ENCODE measurements around the gene PLPPR5. TPM values are rescaled to one million over a fixed set of nuclear protein-coding genes. Genes with fewer than 3 reads are reported as not detected.

PLPPR5 gene
- total and polyA plus RNA-seq, 3 donors from 2014 or later, result 4.5 to 7.8 (median 4.8) TPM

DNA sequence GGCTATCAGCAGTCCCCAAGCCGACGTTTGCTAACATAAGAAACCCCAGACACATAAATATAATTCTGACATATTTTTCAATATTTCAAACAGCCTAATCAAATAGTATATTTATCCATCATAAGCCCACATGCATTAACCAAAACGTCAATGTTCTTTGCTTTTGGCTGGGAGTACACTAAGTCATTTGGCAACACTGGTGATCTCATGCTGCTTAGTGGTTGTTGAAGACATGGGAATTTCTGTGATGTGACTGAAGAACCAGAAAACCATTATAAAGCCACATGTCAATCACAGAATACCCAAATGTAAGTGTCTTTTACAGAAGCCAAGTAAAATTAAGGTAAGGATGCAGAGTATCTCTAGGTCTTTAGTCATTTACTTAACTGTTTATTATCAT lies 57.6 kb downstream of the PLPPR5 start:
- Histone ChIP-seq H3K9me3 (no peaks in the 10 kb centered on the region), H3K27me3 (no peaks in the 10 kb centered on the region), H3K4me1 (no peaks in the 10 kb centered on the region), H3K4me3 (no peak overlapping the region), H3K36me3 (ENCODE audit: low read depth, missing control alignments) (no peaks in the 10 kb centered on the region), H3K27ac (no peak overlapping the region)
- WGBS, 2 donors, result 71 to 73% methylated on average over 3 of the region's 3 CpGs
- intact Hi-C loops (cut with DNase I; ENCODE audit: low total_unique reads), result no loop called here
- TF ChIP-seq, protein P1, sequence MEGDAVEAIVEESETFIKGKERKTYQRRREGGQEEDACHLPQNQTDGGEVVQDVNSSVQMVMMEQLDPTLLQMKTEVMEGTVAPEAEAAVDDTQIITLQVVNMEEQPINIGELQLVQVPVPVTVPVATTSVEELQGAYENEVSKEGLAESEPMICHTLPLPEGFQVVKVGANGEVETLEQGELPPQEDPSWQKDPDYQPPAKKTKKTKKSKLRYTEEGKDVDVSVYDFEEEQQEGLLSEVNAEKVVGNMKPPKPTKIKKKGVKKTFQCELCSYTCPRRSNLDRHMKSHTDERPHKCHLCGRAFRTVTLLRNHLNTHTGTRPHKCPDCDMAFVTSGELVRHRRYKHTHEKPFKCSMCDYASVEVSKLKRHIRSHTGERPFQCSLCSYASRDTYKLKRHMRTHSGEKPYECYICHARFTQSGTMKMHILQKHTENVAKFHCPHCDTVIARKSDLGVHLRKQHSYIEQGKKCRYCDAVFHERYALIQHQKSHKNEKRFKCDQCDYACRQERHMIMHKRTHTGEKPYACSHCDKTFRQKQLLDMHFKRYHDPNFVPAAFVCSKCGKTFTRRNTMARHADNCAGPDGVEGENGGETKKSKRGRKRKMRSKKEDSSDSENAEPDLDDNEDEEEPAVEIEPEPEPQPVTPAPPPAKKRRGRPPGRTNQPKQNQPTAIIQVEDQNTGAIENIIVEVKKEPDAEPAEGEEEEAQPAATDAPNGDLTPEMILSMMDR (IDR thresholded peaks at IDR 0.05), result no peak
- TF ChIP-seq POLR2A (IDR thresholded peaks at IDR 0.05), result no peak
- DNase-seq, result no peak

DNA sequence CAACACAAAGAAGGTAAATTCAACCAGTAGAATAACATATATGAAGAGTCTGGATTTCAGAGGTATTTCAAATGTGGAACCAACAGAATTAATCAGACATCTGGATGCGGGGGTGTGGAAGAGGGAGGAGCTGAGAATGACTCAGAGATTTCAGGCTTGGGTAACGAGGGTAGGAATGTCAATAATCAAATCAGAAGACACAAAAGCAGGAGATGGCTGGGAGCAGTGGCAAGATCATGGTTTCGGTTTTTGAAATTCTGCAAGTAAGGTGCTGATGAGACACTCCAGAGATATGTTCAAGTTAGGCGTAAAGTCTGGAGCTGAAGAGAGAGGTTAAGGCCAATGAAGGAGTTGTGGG lies 64.0 kb downstream of the PLPPR5 start:
- Histone ChIP-seq H3K4me1 (no peaks in the 10 kb centered on the region), H3K9me3 (no peaks in the 10 kb centered on the region), H3K27me3 (no peaks in the 10 kb centered on the region), H3K27ac (no peak overlapping the region), H3K36me3 (ENCODE audit: low read depth, missing control alignments) (no peaks in the 10 kb centered on the region), H3K4me3 (no peak overlapping the region)
- WGBS, 2 donors, result 75 to 80% methylated on average over 4 of the region's 4 CpGs
- DNase-seq, result no peak
- TF ChIP-seq, protein P1 (IDR thresholded peaks at IDR 0.05), result no peak
- no peak for TF ChIP-seq POLR2A (IDR thresholded peaks at IDR 0.05)
- intact Hi-C loops (cut with DNase I; ENCODE audit: low total_unique reads), result no loop called here

DNA sequence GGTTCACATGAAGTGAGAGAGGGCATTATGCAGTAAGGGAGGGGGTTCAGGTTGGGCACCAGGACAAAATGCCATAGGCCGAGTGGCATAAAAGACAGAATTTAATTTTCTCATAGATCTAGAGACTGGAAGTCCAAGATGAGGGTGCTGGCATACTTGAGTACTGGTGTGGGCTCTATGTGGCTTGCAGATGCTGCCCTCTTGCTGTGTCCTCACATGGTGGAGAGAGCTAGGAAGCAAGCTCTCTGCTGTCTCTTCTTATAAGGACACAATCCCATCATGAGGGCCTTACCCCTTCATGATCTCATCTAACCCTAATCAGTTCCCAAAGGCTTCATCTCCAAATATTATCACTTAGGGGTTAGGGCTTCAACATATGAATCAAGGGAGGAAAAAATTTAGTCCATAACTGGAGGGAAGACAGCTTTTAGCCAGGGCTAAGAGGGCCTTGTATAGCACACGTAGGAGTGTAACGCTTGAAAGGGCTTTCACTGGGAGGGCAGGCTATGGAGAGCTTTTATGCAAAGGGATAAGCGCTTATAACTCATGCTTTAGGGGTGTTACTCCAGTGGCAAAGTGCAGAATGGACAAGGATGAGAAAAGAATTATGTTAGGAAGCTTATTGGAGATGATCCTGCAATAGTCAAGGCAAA lies 64.5 kb downstream of the PLPPR5 start:
- H3K27me3 ChIP-seq, result no peaks in the 10 kb centered on the region
- no peaks in the 10 kb centered on the region for H3K36me3 ChIP-seq (ENCODE audit: low read depth, missing control alignments)
- no peaks in the 10 kb centered on the region for H3K4me1 ChIP-seq
- H3K4me3 ChIP-seq, result no peak overlapping the region
- 87 to 93% methylated on average over 4 of the region's 4 CpGs for WGBS, 2 donors
- intact Hi-C loops (cut with DNase I; ENCODE audit: low total_unique reads), result no loop called here
- TF ChIP-seq, protein P1 (IDR thresholded peaks at IDR 0.05), result no peak
- TF ChIP-seq POLR2A (IDR thresholded peaks at IDR 0.05), result no peak
- H3K27ac ChIP-seq, result no peak overlapping the region
- no peaks in the 10 kb centered on the region for H3K9me3 ChIP-seq
- no peak for DNase-seq

DNA sequence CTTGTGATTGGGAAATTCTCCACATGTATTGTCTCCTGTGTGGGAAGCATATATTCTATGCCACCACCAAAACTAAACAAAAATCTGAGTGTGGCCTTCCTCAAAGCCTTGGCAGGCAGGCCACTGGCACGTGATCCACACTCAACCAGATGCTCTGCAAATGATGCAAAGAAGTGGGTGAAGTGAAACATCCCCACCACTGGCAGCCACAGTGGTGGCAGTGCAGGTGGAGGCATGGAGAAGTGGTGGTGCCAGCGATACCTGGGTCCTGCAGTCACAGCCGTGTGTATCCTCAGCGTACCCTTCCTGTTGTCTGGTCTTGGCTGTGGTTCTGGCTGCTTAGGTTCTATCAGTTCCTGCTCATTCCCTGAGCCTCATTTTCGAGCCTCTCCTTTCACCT lies 65.2 kb downstream of the PLPPR5 start:
- Histone ChIP-seq H3K27me3 (no peaks in the 10 kb centered on the region), H3K4me1 (no peaks in the 10 kb centered on the region), H3K4me3 (no peak overlapping the region), H3K27ac (no peak overlapping the region), H3K36me3 (ENCODE audit: low read depth, missing control alignments) (no peaks in the 10 kb centered on the region), H3K9me3 (no peaks in the 10 kb centered on the region)
- intact Hi-C loops (cut with DNase I; ENCODE audit: low total_unique reads), result no loop called here
- 92 to 97% methylated on average over 5 of the region's 5 CpGs for WGBS, 2 donors
- TF ChIP-seq, protein P1 (IDR thresholded peaks at IDR 0.05), result no peak
- no peak for TF ChIP-seq POLR2A (IDR thresholded peaks at IDR 0.05)
- no peak for DNase-seq

DNA sequence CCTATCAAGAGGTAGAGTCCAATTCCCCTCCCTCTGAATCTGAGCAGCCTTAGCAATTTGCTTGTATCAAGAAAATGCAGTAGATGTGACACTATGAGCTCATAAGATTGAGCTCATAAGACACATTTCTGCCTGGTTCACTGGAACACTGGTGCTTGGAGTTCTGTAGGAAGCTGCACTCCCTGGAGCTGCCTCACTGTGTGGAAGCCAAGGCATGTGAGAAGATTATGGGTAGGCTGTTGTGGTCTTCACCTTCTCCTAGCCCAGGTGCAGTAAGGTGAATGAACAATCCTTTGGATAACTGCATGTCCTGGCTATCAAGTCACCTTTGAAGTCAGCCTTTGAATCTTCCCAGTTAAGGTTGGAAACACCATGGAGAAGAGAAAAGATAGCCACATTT lies 67.3 kb downstream of the PLPPR5 start:
- Histone ChIP-seq H3K36me3 (ENCODE audit: low read depth, missing control alignments) (no peaks in the 10 kb centered on the region), H3K27me3 (no peaks in the 10 kb centered on the region), H3K27ac (no peak overlapping the region), H3K9me3 (no peaks in the 10 kb centered on the region), H3K4me1 (no peaks in the 10 kb centered on the region), H3K4me3 (no peak overlapping the region)
- DNase-seq, result no peak
- intact Hi-C loops (cut with DNase I; ENCODE audit: low total_unique reads), result no loop called here
- TF ChIP-seq, protein P1 (IDR thresholded peaks at IDR 0.05), result no peak
- TF ChIP-seq POLR2A (IDR thresholded peaks at IDR 0.05), result no peak
